Dendritic cell treated with granulocyte-macrophage colony-stimulating factor and Interleukin-4, amounts not matched to agents 40 ng/mL and 50 ng/mL, for 4 days (primary cell): ENCODE measurements around the gene AATK.

Experiments
- H3K27ac Mint-ChIP-seq: one replicate; pipeline ENCODE4 v1.8.0; 2022; ENCODE audit warnings: mild to moderate bottlenecking, mixed read lengths
- H3K27me3 Mint-ChIP-seq: one replicate; pipeline ENCODE4 v1.8.0; 2022; ENCODE audit warnings: mild to moderate bottlenecking, mixed read lengths
- H3K36me3 Mint-ChIP-seq: one replicate; pipeline ENCODE4 v1.8.0; 2022; ENCODE audit warnings: low read depth, mixed read lengths
- H3K4me1 Mint-ChIP-seq: one replicate; pipeline ENCODE4 v1.8.0; 2022; ENCODE audit warnings: low read depth, mixed read lengths
- H3K4me3 Mint-ChIP-seq: one replicate; pipeline ENCODE4 v1.8.0; 2022; ENCODE audit warnings: mild to moderate bottlenecking, moderate library complexity, mixed read lengths
- H3K9me3 Mint-ChIP-seq: one replicate; pipeline ENCODE4 v1.8.0; 2022; ENCODE audit warnings: mixed read lengths
- intact Hi-C: fragments of 100-400 bp; cut with micrococcal nuclease; formaldehyde crosslinking; loops from one replicate; pipeline ENCODE4 v1.15.0; 2022

AATK gene

GRCh38 chr17:81114351-81115093 is 51.5 kb downstream of the AATK start:
- no peaks in the 10 kb centered on the region for H3K9me3 Mint-ChIP-seq
- H3K4me1 Mint-ChIP-seq: peaks cover 7% of the 10 kb centered on the region
- no peak overlapping the region for H3K4me3 Mint-ChIP-seq
- no peaks in the 10 kb centered on the region for H3K27me3 Mint-ChIP-seq
- intact Hi-C loops: no loop called here
- H3K36me3 Mint-ChIP-seq: peaks cover 92% of the 10 kb centered on the region
- no peak overlapping the region for H3K27ac Mint-ChIP-seq

- Mint-ChIP-seq H3K4me1 (no peaks in the 10 kb centered on the region), H3K4me3 (no peak overlapping the region), H3K9me3 (no peaks in the 10 kb centered on the region), H3K36me3 (peaks cover 97% of the 10 kb centered on the region), H3K27ac (no peak overlapping the region), H3K27me3 (no peaks in the 10 kb centered on the region)
- intact Hi-C loops: no loop called here
Measured at GRCh38 chr17:81113158-81113724, 52.8 kb downstream of the AATK start.

- Mint-ChIP-seq H3K36me3 (peaks cover 99% of the 10 kb centered on the region), H3K27me3 (no peaks in the 10 kb centered on the region), H3K4me1 (no peaks in the 10 kb centered on the region), H3K4me3 (no peak overlapping the region), H3K27ac (no peak overlapping the region), H3K9me3 (no peaks in the 10 kb centered on the region)
- intact Hi-C loops: no loop called here
Measured at GRCh38 chr17:81112450-81112849, 53.6 kb downstream of the AATK start.

GRCh38 chr17:81111066-81111465 is 55.0 kb downstream of the AATK start:
- Mint-ChIP-seq H3K4me3 (no peak overlapping the region), H3K9me3 (no peaks in the 10 kb centered on the region), H3K36me3 (peaks cover 99% of the 10 kb centered on the region), H3K27me3 (no peaks in the 10 kb centered on the region), H3K27ac (no peak overlapping the region), H3K4me1 (no peaks in the 10 kb centered on the region)
- intact Hi-C loops: no loop called here

- no peak overlapping the region for H3K27ac Mint-ChIP-seq
Measured at GRCh38 chr17:81110488-81111040, 55.5 kb downstream of the AATK start.

GRCh38 chr17:81109957-81110356 is 56.1 kb downstream of the AATK start:
- intact Hi-C loops: no loop called here
- Mint-ChIP-seq H3K4me1 (no peaks in the 10 kb centered on the region), H3K9me3 (no peaks in the 10 kb centered on the region), H3K4me3 (no peak overlapping the region), H3K36me3 (peaks cover 99% of the 10 kb centered on the region), H3K27ac (no peak overlapping the region), H3K27me3 (no peaks in the 10 kb centered on the region)

More at GRCh38 chr17:81110488-81111040, 55.5 kb downstream of the AATK start:
- Mint-ChIP-seq H3K9me3 (no peaks in the 10 kb centered on the region), H3K36me3 (peaks cover 99% of the 10 kb centered on the region), H3K27me3 (no peaks in the 10 kb centered on the region), H3K4me3 (no peak overlapping the region), H3K4me1 (no peaks in the 10 kb centered on the region)
- intact Hi-C loops: no loop called here

GRCh38 chr17:81108220-81108619 is 57.8 kb downstream of the AATK start:
- no peaks in the 10 kb centered on the region for H3K27me3 Mint-ChIP-seq
- H3K4me1 Mint-ChIP-seq: no peaks in the 10 kb centered on the region
- H3K27ac Mint-ChIP-seq: no peak overlapping the region
- peaks cover 100% of the 10 kb centered on the region for H3K36me3 Mint-ChIP-seq
- no peak overlapping the region for H3K4me3 Mint-ChIP-seq
- intact Hi-C loops: no loop called here
- H3K9me3 Mint-ChIP-seq: no peaks in the 10 kb centered on the region

GRCh38 chr17:81106716-81107115 is 59.3 kb downstream of the AATK start:
- no peaks in the 10 kb centered on the region for H3K27me3 Mint-ChIP-seq
- H3K9me3 Mint-ChIP-seq: no peaks in the 10 kb centered on the region
- H3K27ac Mint-ChIP-seq: no peak overlapping the region
- intact Hi-C loops: no loop called here
- no peak overlapping the region for H3K4me3 Mint-ChIP-seq
- H3K36me3 Mint-ChIP-seq: peaks cover 100% of the 10 kb centered on the region
- H3K4me1 Mint-ChIP-seq: peaks cover 7% of the 10 kb centered on the region

GRCh38 chr17:81103379-81103778 is 62.6 kb downstream of the AATK start:
- Mint-ChIP-seq H3K27me3 (peaks cover 3% of the 10 kb centered on the region), H3K4me3 (no peak overlapping the region), H3K27ac (no peak overlapping the region), H3K4me1 (peaks cover 20% of the 10 kb centered on the region), H3K9me3 (no peaks in the 10 kb centered on the region), H3K36me3 (peaks cover 100% of the 10 kb centered on the region)
- intact Hi-C loops: no loop called here

- intact Hi-C loops: no loop called here
Measured at GRCh38 chr17:81102869-81103268, 63.2 kb downstream of the AATK start.

GRCh38 chr17:81102352-81102751 is 63.7 kb downstream of the AATK start:
- H3K36me3 Mint-ChIP-seq: peaks cover 96% of the 10 kb centered on the region
- peaks cover 30% of the 10 kb centered on the region for H3K4me1 Mint-ChIP-seq

More at GRCh38 chr17:81102869-81103268, 63.2 kb downstream of the AATK start:
- H3K4me3 Mint-ChIP-seq: no peak overlapping the region
- no peak overlapping the region for H3K27ac Mint-ChIP-seq
- no peaks in the 10 kb centered on the region for H3K9me3 Mint-ChIP-seq
- peaks cover 25% of the 10 kb centered on the region for H3K4me1 Mint-ChIP-seq
- peaks cover 96% of the 10 kb centered on the region for H3K36me3 Mint-ChIP-seq
- H3K27me3 Mint-ChIP-seq: peaks cover 3% of the 10 kb centered on the region

GRCh38 chr17:81101614-81102306 is 64.3 kb downstream of the AATK start:
- intact Hi-C loops: loop anchor here (2.0 kb wide), 1 partner anchor 77 kb away; no protein-coding TSS in a partner anchor
- no peak overlapping the region for H3K4me3 Mint-ChIP-seq

More at GRCh38 chr17:81102352-81102751, 63.7 kb downstream of the AATK start:
- H3K27ac Mint-ChIP-seq: no peak overlapping the region
- H3K9me3 Mint-ChIP-seq: no peaks in the 10 kb centered on the region
- peaks cover 3% of the 10 kb centered on the region for H3K27me3 Mint-ChIP-seq
- no peak overlapping the region for H3K4me3 Mint-ChIP-seq
- intact Hi-C loops: no loop called here

GRCh38 chr17:81100668-81101067 is 65.4 kb downstream of the AATK start:
- intact Hi-C loops: loop anchor here (2.0 kb wide), 1 partner anchor 76 kb away; no protein-coding TSS in a partner anchor
- Mint-ChIP-seq H3K4me1 (peaks cover 47% of the 10 kb centered on the region), H3K9me3 (no peaks in the 10 kb centered on the region), H3K27ac (no peak overlapping the region), H3K4me3 (no peak overlapping the region), H3K36me3 (peaks cover 94% of the 10 kb centered on the region), H3K27me3 (peaks cover 3% of the 10 kb centered on the region)

More at GRCh38 chr17:81101614-81102306, 64.3 kb downstream of the AATK start:
- Mint-ChIP-seq H3K9me3 (no peaks in the 10 kb centered on the region), H3K27me3 (peaks cover 3% of the 10 kb centered on the region), H3K27ac (no peak overlapping the region), H3K4me1 (peaks cover 36% of the 10 kb centered on the region), H3K36me3 (peaks cover 94% of the 10 kb centered on the region)

GRCh38 chr17:81099888-81100287 is 66.1 kb downstream of the AATK start:
- intact Hi-C loops: loop anchor here (2.0 kb wide), 1 partner anchor 75 kb away; no protein-coding TSS in a partner anchor
- Mint-ChIP-seq H3K36me3 (peaks cover 94% of the 10 kb centered on the region), H3K4me3 (no peak overlapping the region), H3K27ac (no peak overlapping the region), H3K9me3 (no peaks in the 10 kb centered on the region), H3K27me3 (peaks cover 3% of the 10 kb centered on the region), H3K4me1 (peaks cover 53% of the 10 kb centered on the region)
